Osteoblast (primary cell): ENCODE measurements around the gene MTFMT. TPM values are rescaled to one million over a fixed set of nuclear protein-coding genes. Genes with fewer than 3 reads are reported as not detected.
"Not testable (repeated sequence)": the region's sequence is repeated elsewhere in the genome, so short reads cannot be mapped to it uniquely, and the experiment has no call there.

ENCODE experiments used
- DNase-seq: peaks from one replicate; pipeline ENCODE4 v3.0.0; 2011; ENCODE audit warnings: low spot score, mixed read lengths; ENCODE audit not compliant: insufficient read length; ENCODE audit errors: missing footprints
- H2AFZ ChIP-seq: 2 replicates; pipeline ENCODE4 v1.6.0; 2011; ENCODE audit warnings: mild to moderate bottlenecking, low read length
- H3K27ac ChIP-seq: 2 replicates; pipeline ENCODE4 v1.5.1; 2011; ENCODE audit warnings: mild to moderate bottlenecking, low read depth, low read length, moderate library complexity
- H3K27me3 ChIP-seq: 2 replicates; pipeline ENCODE4 v1.6.0; 2012; ENCODE audit warnings: mild to moderate bottlenecking, control low read depth, inconsistent platforms, low read length, moderate library complexity; ENCODE audit not compliant: insufficient read depth
- H3K36me3 ChIP-seq: 2 replicates; pipeline ENCODE4 v1.5.1; 2011; ENCODE audit warnings: mild to moderate bottlenecking, low read length, control low read depth, moderate library complexity; ENCODE audit not compliant: insufficient read depth
- H3K4me1 ChIP-seq: 2 replicates; pipeline ENCODE4 v1.5.1; 2011; ENCODE audit warnings: mild to moderate bottlenecking, low read length, control low read depth, moderate library complexity; ENCODE audit not compliant: insufficient read depth
- H3K4me2 ChIP-seq: 2 replicates; pipeline ENCODE4 v1.6.0; 2011; ENCODE audit warnings: mild to moderate bottlenecking, low read length; ENCODE audit not compliant: insufficient read depth
- H3K4me3 ChIP-seq: fragments of 200-600 bp; sonication (generic); 3 replicates; pipeline ENCODE4 v1.5.1; 2012; ENCODE audit warnings: mild to moderate bottlenecking, low read length, inconsistent platforms; ENCODE audit not compliant: insufficient read depth
- H3K79me2 ChIP-seq: 2 replicates; pipeline ENCODE4 v1.6.0; 2012; ENCODE audit warnings: mild to moderate bottlenecking, low read length, control low read depth, inconsistent platforms; ENCODE audit not compliant: insufficient read depth
- H3K9me3 ChIP-seq: 2 replicates; pipeline ENCODE4 v1.5.1; 2011; ENCODE audit warnings: low read depth, low read length, control low read depth
- H4K20me1 ChIP-seq: 2 replicates; pipeline ENCODE4 v1.6.0; 2012; ENCODE audit warnings: mild to moderate bottlenecking, low read length, control low read depth; ENCODE audit not compliant: insufficient read depth
- total RNA-seq: library from RNA; depleted of rRNA; stranded (reverse); fragments of >200 nt; gene quantifications from 2 replicates; pipeline ENCODE4 v1.2.3, GENCODE V29; 2012
- TF ChIP-seq, protein P1 (sequence below): IDR thresholded peaks from 2 replicates; pipeline ENCODE4 v1.5.1; 2011; ENCODE audit warnings: mild to moderate bottlenecking, low read depth, low read length, moderate library complexity; ENCODE audit errors: extremely low read depth

MTFMT gene
- total RNA-seq, 1 donor, result 31.8 TPM

DNA sequence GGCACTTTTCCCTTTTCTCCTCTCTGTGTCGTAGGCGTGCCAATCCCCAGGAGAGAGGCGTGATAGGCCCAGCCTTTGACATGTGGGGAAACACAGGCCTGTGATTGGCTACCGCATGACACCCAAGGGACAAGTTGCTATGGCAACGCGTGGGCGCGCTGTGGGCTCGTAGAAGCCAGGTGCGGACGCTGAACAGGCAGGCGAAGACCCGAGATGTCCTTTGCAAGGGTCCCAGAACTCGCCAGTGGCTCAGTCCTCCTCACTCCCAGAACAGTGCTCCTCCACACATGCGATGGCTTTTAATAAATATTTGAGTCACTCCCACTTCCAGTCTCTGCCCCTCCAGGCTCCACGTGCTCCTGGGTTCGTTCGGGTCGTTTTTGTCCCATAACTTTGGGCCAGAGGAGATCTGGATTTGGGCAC, 20.0 kb upstream of the MTFMT start:
- H3K27me3 ChIP-seq, result no peaks in the 10 kb centered on the region
- peaks cover 12% of the 10 kb centered on the region for H3K4me1 ChIP-seq
- H4K20me1 ChIP-seq, result no peaks in the 10 kb centered on the region
- H3K79me2 ChIP-seq, result no peaks in the 10 kb centered on the region
- peak overlapping the region; percentile 54 for H3K4me3 ChIP-seq
- H3K27ac ChIP-seq, result no peak overlapping the region
- TF ChIP-seq, protein P1, sequence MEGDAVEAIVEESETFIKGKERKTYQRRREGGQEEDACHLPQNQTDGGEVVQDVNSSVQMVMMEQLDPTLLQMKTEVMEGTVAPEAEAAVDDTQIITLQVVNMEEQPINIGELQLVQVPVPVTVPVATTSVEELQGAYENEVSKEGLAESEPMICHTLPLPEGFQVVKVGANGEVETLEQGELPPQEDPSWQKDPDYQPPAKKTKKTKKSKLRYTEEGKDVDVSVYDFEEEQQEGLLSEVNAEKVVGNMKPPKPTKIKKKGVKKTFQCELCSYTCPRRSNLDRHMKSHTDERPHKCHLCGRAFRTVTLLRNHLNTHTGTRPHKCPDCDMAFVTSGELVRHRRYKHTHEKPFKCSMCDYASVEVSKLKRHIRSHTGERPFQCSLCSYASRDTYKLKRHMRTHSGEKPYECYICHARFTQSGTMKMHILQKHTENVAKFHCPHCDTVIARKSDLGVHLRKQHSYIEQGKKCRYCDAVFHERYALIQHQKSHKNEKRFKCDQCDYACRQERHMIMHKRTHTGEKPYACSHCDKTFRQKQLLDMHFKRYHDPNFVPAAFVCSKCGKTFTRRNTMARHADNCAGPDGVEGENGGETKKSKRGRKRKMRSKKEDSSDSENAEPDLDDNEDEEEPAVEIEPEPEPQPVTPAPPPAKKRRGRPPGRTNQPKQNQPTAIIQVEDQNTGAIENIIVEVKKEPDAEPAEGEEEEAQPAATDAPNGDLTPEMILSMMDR, result no peak
- no peaks in the 10 kb centered on the region for H3K36me3 ChIP-seq
- H2AFZ ChIP-seq, result peak overlapping the region; percentile 46
- peak; percentile 96 for DNase-seq
- H3K9me3 ChIP-seq, result no peaks in the 10 kb centered on the region
- peak overlapping the region; percentile 81 for H3K4me2 ChIP-seq

DNA sequence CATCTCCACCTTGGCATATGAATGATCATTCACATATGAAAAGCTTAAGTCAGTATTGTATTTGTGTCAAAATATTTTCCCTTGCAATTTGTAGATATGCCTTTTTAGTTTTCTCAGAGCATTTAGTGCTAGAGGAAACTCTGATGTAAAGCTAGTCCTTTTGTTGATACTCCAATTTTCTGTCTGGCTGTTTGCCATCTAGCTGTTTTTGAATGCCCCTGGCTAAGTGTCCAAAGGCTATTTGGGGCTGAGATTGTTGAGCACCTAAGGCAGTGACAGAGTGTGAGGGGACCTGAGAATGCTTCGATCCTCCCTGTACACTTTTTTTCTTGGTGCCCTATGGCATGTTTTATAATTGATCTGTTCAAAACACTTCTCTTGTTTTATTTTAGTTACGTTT, 18.8 kb upstream of the MTFMT start:
- no peaks in the 10 kb centered on the region for H3K36me3 ChIP-seq
- H3K4me3 ChIP-seq, result no peak overlapping the region
- H3K27me3 ChIP-seq, result no peaks in the 10 kb centered on the region
- peaks cover 19% of the 10 kb centered on the region for H3K4me1 ChIP-seq
- no peaks in the 10 kb centered on the region for H3K79me2 ChIP-seq
- no peaks in the 10 kb centered on the region for H3K9me3 ChIP-seq
- DNase-seq, result no peak
- TF ChIP-seq, protein P1, result no peak
- no peak overlapping the region for H2AFZ ChIP-seq
- no peak overlapping the region for H3K27ac ChIP-seq
- H3K4me2 ChIP-seq, result no peak overlapping the region
- no peaks in the 10 kb centered on the region for H4K20me1 ChIP-seq

DNA sequence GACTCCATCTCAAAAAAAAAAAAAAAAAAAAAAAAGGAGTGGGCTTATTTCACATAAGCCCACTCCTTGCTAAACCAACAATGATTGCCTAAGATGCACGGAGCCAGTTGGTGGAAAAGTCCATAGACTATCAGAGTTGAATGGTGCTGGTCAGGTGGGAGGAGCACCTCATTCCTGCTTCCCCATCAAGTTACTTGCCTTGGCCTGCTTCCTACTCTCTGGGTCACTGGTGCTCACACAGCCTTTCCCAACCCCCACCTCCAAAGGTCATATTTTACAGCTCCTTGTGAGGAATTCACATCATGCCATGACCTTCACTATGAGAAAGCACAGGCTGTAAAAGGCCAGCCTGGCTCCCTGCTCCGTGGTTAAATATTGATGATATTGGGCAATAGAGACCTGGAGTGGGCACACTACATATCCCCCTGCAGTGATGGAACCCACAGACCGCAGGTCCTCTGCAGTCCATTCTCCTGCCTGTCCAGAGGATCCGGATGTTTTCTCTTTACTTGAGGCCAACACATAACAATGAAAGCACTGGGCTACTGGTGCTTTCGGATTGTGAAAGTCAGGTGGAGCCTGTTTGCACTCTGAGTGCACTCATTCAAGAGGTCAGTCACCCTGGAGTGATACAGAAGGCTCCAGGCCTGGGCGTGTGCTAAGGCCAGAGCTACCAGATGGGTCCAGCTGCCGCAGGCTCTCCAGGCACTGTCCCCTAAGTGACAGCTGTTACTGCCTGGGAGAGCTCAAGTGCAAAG, 15.5 kb upstream of the MTFMT start, which contains the start of gene SLC51B:
TSS of gene SLC51B (plus strand) at position 664 of the 758 bp plus-strand sequence. CDS start 4,618 bp downstream, outside the sequence.
- DNase-seq, result no peak
- no peaks in the 10 kb centered on the region for H3K9me3 ChIP-seq
- no peaks in the 10 kb centered on the region for H4K20me1 ChIP-seq
- TF ChIP-seq, protein P1, result no peak
- no peak within 1 kb of the TSS for H2AFZ ChIP-seq
- H3K79me2 ChIP-seq, result no peaks in the 10 kb centered on the region
- H3K4me3 ChIP-seq, result no peak within 1 kb of the TSS
- H3K4me1 ChIP-seq, result peaks cover 23% of the 10 kb centered on the region
- H3K27me3 ChIP-seq, result no peaks in the 10 kb centered on the region
- H3K4me2 ChIP-seq, result no peak within 1 kb of the TSS
- no peak within 1 kb of the TSS for H3K27ac ChIP-seq
- H3K36me3 ChIP-seq, result no peaks in the 10 kb centered on the region

- not testable (repeated sequence) for H3K36me3 ChIP-seq, H3K4me2 ChIP-seq, H3K27ac ChIP-seq, H3K4me3 ChIP-seq, H3K79me2 ChIP-seq, H3K9me3 ChIP-seq, H4K20me1 ChIP-seq, H2AFZ ChIP-seq, H3K27me3 ChIP-seq
- peaks cover 17% of the 10 kb centered on the region for H3K4me1 ChIP-seq
- peak; percentile 85 for DNase-seq
Observed at GRCh38 chr15:65044218-65044617, 14.8 kb upstream of the MTFMT start.
